GM21528 (cell line): ENCODE results near the gene SH3RF3.

Experiments
- ATAC-seq: cut with Tn5 transposase; IDR thresholded peaks from one replicate; pipeline ENCODE4 v1.9.1; 2021; ENCODE audit warnings: mild to moderate bottlenecking, moderate library complexity; ENCODE audit not compliant: unreplicated experiment, low FRiP score

The SH3RF3 gene

GRCh38 chr2:109435901-109436598, 307.0 kb downstream of the SH3RF3 start:
- ATAC-seq: no peak

- no peak for ATAC-seq
These were observed 307.7 kb downstream of the SH3RF3 start for GRCh38 chr2:109436610-109437225.

GRCh38 chr2:109437325-109438090, 308.5 kb downstream of the SH3RF3 start:
- ATAC-seq: no peak

- no peak for ATAC-seq
These were observed 309.1 kb downstream of the SH3RF3 start for GRCh38 chr2:109438146-109438545.

GRCh38 chr2:109438773-109439389, 309.9 kb downstream of the SH3RF3 start:
- ATAC-seq: no peak

GRCh38 chr2:109439390-109439786, 310.4 kb downstream of the SH3RF3 start:
- ATAC-seq: no peak

GRCh38 chr2:109439986-109440385, 311.0 kb downstream of the SH3RF3 start:
- no peak for ATAC-seq

- ATAC-seq: no peak
These were observed 311.6 kb downstream of the SH3RF3 start for GRCh38 chr2:109440499-109441156.

GRCh38 chr2:109442715-109443319, 313.8 kb downstream of the SH3RF3 start:
- ATAC-seq: no peak

GRCh38 chr2:109444916-109445315, 315.9 kb downstream of the SH3RF3 start:
- ATAC-seq: no peak

GRCh38 chr2:109446278-109447131, 317.5 kb downstream of the SH3RF3 start:
- ATAC-seq: no peak

GRCh38 chr2:109447251-109447661, 318.3 kb downstream of the SH3RF3 start:
- ATAC-seq: no peak

- no peak for ATAC-seq
These were observed 318.8 kb downstream of the SH3RF3 start for GRCh38 chr2:109447776-109448175.

GRCh38 chr2:109448207-109448606, 319.2 kb downstream of the SH3RF3 start:
- no peak for ATAC-seq

- ATAC-seq: no peak
These were observed 320.2 kb downstream of the SH3RF3 start for GRCh38 chr2:109448946-109449788.

- ATAC-seq: no peak
These were observed 321.7 kb downstream of the SH3RF3 start for GRCh38 chr2:109450574-109451273.

GRCh38 chr2:109451671-109452070, 322.7 kb downstream of the SH3RF3 start:
- ATAC-seq: no peak
